ENCODE results near the gene HIVEP3.

DNA sequence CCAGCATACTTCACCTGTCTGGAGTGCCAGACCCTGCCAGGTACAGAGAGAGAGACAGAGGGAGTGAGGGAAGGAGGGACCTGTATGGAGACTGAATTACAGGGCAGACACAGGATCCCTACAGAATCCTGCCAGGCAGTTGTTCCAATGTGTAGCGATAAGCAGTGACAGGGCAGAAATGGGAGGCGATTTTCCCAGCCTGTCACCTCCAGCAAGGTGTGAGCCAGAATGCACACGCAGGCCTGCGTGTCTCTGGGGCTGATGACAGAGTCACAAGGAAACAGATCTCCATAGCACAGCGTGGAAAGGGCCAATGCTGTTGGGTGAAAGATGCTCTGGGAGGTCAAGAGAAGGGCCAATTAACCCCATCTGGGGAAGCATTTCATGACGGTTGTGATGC, 111.3 kb downstream of the HIVEP3 start:
- TF ChIP-seq POLR2AphosphoS5 (IDR thresholded peaks at IDR 0.05; ENCODE audit: borderline replicate concordance, low read depth, low read length): no peak
- TF ChIP-seq EZH2 (IDR thresholded peaks at IDR 0.05): no peak
- no peak for TF ChIP-seq FOXP2 (optimal IDR thresholded peaks at IDR 0.05; ENCODE audit: control extremely low read depth, extremely low read length, insufficient read depth)
